Hippocampal formation (tissue), 2 donors: ENCODE data around the gene HRAS.

Source experiments
- DNase-seq, 2 donors: peaks; one replicate each; lab custom pipeline; 2025; lab: John Stamatoyannopoulos, UW

HRAS gene

DNA sequence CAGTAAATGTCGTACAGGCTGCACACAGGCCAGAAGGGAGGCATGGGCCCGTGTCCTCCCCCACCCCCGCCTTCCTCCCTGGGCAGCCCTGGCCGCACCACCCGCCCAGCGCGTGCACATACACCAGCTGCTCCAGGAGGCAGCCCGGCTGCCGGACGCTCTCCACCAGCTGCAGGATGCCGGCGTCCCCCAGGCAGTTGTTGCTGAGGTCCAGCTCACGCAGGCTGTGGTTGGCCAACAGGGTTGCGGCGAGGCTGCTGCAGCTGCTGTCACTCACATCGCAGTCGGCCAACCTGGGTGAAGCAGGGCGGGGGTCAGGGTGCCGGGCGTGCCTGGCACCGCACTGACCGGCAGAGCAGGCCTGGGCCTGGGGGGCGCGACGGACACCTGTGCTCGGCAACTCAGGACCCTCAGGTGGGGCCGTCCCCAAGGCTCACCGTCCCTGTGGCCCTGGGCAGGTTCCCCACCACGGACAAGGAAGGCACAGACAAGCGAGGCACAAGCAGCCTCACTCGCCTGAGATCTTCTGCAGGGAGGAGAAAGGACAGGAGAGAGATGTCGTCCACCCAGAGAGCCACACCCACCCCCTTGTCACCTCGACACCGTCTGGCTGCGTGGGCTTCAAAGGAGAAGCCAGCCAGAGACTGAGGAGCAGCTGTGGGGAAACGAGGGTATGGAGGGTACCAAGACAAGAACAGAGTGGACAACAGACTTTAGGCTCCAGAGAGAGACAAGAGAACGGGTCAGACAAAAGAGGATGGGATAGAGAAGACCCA, 40.4 kb downstream of the HRAS start:
- peak; percentile 64 to 83 for DNase-seq

DNA sequence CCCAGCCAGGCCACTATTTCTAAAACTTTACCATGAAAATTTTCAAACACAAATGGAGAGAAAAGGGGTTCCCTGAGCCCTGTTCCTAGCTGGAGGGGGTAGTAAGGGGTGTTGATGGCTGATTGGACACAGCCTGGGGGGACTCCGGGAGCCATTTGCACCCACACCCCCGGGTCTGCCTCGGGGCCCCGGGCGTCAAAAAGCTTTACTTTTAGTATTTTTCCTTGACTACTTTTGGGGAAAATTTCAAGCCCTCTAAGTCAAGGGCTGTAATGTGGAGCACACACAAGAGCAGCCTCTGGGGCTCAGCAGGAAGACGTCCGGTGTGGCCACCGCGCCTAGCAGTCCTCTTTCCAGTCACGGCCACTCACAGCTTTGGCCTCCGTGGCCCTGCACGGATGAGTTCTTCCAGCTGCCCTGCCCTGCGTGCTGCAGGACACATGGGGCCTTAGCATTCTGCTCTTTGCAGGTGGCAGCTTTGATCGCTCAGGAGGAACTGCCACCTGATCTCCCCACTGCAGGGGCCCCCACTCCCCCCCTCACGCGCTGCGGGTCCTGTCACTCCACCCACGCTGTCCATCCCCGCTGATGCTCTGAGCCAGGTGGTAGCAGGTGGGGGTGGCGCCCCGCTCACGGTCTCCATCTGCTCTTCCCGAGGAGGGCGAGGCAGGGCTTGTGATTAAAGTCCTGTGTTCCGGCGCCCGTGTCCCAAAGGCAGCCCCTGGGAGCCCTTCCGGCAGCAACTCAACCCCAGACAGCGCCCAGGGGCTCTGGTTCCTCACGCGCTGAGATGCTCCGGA, 42.7 kb downstream of the HRAS start:
- no peak for DNase-seq

DNA sequence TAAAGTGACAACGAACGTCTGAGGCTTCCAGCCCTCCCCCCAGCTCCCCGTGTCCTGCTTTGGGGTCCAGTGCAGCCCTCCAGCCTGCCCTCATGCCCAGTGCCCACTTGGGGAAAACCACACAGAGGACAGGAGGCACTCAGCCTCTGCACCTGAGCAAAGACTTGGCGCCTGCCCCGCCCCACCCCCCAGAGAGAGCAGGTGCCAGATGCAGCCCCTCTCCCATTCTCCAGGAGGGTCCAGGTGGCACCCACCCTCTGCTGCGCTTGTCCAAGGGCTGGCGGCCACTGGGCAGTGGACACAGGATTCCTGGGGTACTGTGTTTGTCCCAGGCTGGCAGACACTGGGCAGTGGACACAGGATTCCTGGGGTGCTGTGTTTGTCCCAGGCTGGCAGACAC, 44.0 kb downstream of the HRAS start:
- DNase-seq, result no peak

DNA sequence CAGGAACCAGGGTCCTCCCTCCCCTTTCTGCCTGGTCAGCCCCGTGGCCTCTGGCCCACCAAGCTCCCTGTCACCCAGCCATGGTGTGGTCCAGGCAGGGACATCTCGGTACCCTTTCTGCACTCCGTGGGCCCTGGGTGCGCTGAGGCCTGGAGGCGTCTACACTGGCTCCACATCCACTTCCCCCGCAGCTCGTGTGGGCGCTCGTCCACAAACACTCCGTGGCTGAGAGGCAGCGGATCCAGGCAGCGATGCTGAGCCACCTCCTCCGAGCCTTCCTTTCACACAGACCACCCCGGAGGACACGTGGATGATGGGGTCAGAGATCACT, 44.5 kb downstream of the HRAS start:
- DNase-seq, result no peak

DNA sequence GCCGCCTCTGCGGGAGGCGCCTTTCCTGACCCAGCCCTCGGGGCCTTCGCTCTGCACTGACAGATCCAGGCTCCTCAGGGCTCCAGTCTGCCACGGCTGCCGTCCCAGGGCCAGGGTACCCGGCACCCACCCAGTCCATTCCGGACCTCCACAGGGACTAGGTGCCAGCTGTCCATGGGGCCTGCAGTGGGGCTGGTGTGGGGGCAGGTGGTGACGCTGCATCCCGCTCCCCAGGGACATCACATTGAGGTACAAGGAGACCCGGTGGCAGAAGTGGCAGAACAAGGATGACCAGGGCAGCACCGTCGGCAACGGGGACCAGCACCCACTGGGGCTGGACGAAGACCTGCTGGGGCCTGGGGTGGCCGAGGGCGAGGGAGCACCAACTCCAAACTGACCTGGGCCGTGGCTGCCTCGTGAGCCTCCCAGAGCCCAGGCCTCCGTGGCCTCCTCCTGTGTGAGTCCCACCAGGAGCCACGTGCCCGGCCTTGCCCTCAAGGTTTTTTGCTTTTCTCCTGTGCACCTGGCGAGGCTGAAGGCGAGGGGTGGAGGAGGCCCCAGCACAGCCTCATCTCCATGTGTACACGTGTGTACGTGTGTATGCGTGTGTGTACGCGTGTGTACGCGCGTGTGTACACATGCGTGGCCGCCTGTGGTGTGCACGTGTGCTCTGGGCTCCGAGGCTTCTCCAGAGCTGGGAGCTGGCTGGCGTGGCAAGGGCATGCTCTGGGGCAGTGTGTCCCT, 45.0 kb downstream of the HRAS start:
- DNase-seq, result no peak

DNA sequence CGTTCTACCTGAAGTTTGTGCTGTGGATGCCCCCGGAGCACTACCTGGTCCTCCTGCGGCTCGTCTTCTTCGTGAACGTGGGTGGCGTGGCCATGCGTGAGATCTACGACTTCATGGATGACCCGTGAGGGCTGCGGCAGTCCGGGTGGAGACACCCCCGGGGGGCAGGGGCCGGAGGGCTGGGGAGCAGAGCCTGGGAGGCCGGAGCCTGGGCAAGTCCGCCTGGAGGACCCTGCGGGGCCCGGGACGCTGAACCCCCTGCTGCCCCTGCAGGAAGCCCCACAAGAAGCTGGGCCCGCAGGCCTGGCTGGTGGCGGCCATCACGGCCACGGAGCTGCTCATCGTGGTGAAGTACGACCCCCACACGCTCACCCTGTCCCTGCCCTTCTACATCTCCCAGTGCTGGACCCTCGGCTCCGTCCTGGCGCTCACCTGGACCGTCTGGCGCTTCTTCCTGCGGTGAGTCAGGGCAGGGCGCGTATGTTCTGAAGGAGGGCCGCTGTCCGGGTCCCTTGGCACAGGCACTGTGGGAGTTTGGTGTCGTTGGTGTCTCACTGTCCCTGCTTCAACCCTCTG, 45.7 kb downstream of the HRAS start:
- DNase-seq, result no peak

DNA sequence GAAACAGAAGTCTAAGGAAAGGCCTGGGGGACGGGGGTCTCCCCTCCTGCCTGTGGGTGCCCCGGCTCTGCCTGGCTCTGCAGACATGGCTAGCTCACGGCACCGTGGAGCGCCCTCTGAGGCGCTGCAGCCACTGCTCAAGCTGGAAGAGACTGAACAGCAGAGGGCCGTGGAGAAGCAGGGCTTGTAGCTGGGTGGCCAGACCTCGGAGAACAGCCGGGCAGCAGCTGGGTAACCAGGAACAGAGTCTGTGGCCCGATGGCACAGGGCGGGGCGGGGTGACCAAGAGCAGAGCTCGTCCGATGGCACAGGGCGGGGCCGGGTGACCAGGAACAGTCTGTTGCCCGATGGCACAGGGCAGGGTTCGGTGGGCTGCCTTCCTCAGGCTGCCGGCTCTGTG, 46.4 kb downstream of the HRAS start:
- peak in 1 of 2 donors; percentile 23 for DNase-seq

DNA sequence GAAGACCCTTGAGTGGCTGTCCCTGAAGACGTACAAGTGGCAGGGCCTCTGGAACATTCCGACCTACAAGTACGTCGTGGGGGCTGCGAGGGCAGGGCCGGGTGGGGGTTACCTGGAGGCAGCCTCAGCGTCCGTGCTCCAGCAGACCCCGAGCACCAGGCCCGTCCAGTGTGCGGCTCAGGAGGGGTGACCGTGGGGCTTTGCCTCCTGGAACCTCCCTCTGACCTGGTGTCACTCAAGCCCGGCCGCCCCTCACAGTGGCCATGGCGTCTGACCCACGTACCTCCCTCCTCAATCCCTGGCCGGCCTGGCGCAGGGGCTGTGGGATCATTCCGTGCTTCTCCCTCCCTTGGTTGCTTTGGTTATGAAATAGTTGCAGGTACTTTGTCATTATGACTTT, 46.8 kb downstream of the HRAS start:
- DNase-seq, result no peak

DNA sequence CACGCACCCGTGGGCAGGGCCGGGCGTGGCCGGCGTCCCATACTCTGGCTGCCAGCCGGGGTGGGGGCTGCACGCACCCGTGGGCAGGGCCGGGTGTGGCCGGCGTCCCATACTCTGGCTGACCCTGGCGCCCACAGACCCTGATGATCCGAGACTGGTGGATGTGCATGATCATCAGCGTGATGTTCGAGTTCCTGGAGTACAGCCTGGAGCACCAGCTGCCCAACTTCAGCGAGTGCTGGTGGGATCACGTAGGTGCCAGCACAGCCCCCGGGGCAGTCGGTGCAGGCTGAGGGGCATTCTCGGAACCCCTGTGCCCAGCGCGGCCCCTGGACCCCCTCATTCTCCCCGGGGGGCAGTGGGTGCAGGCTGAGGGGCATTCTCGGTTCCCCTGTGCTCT, 47.3 kb downstream of the HRAS start:
- DNase-seq, result no peak

DNA sequence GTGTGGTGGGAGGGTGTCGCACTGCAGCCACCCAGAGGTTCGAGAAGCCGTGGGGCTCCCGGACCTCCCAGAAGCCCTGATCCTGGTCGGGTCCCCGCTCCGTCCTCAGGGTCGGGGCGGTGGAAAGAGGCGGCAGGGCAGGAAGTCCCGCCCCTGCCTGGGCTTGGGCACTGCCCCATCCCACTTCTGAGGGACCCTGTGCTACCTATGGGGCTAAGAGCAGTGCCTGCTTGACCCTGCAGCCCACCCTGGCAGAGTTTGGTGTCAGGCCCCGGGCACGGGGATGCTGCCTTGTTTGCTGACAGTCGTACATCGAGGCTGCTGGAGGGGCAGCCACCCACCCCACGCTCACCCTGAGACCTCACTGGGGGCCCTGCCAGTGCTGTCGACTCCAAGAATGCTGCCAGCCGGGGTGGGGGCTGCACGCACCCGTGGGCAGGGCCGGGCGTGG, 47.8 kb downstream of the HRAS start:
- DNase-seq, result no peak

DNA sequence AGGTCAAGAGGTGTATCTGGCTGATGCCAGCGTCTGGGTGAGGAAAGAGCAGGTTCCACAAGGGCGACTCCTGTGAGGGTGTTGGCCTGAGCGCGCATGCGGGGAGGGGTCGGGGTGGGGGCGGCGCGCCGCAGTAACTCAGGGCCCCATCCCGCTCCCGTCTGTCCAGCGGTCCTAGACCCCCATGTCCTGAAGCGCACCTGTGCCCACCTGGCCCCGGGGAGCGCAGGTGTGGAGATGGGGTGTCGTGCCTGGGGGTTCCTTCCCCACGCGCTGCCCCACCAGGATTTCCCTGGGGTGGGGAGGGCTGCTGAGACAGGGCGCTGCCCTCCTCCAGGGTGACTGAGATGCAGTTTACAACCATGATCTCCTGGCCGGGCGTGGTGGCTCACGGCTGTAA, 49.2 kb downstream of the HRAS start:
- no peak for DNase-seq

DNA sequence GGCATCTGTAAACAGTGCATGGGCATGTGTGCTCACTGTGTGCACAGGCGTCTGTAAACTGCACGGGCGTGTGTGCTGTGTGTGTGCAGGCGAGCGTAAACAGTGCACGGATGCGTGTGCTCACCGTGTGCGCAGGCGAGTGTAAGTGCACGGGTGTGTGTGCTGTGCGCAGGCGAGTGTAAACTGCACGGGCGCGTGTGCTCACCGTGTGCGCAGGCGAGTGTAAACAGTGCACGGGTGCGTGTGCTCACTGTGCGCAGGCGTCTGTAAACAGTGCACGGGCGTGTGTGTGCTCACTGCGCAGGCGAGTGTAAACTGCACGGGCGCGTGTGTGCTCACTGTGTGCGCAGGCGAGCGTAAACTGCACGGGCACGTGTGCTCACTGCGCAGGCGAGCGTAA, 50.8 kb downstream of the HRAS start:
- DNase-seq, result no peak
